ENCODE results near the gene GALNT7. TPM values are rescaled to one million over a fixed set of nuclear protein-coding genes. Genes with fewer than 3 reads are reported as not detected.
A peak's percentile ranks its signal among the peaks of the same experiment; 100 is the strongest.

Gene GALNT7
- total RNA-seq, 4 donors from 2014 or later, result 15.6 to 38.2 (median 23.8) TPM

- Histone ChIP-seq H3K36me3 (peaks cover 0 to 21% of the 10 kb centered on the region in 2 donors), H3K4me3 (replicated peaks in 1 of 3) (no peak overlapping the region), H3K27ac (no peak overlapping the region), H3K27me3 (no peaks in the 10 kb centered on the region), H3K9me3 (no peaks in the 10 kb centered on the region), H3K4me1 (peaks cover 4 to 14% of the 10 kb centered on the region in 2 donors)
- 88 to 93% methylated on average over 5 of the region's 5 CpGs for WGBS, 2 donors
- DNase-seq, result no peak
- TF ChIP-seq CTCF (IDR thresholded peaks at IDR 0.05), result no peak
- TF ChIP-seq POLR2A (IDR thresholded peaks at IDR 0.05), result no peak
- intact Hi-C loops (cut with DNase I), result no loop called here
Measured at GRCh38 chr4:173328236-173328901, 159.8 kb downstream of the GALNT7 start.

DNA sequence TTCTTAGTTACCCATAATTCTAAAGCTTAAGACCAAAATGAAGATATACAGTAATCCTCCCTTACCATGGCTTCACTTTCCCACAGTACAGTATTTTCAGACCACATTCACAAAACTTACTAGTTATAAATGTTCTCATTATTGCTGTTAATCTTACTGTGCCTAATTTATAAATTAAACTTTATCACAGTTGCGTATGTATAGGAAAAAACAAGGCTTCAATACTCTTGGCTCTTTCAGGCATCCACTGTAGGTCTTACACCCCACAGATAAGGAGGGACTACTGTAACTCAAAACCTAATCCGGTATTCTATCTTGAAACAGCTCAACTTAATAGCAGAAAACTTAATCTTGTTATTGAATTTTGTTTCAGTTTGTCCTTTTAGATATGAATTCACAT is 162.0 kb downstream of the GALNT7 start:
- H3K27me3 ChIP-seq, result no peaks in the 10 kb centered on the region
- H3K36me3 ChIP-seq, result peaks cover 0 to 21% of the 10 kb centered on the region in 2 donors
- no peak overlapping the region for H3K27ac ChIP-seq
- no peak for DNase-seq
- H3K4me1 ChIP-seq, result peaks cover 4 to 17% of the 10 kb centered on the region in 2 donors
- H3K9me3 ChIP-seq, result no peaks in the 10 kb centered on the region
- WGBS, 2 donors, result 96 to 98% methylated on average over 2 of the region's 2 CpGs
- H3K4me3 ChIP-seq (replicated peaks in 1 of 3), result no peak overlapping the region
- intact Hi-C loops (cut with DNase I), result no loop called here
- TF ChIP-seq POLR2A (IDR thresholded peaks at IDR 0.05) (no peak), CTCF (IDR thresholded peaks at IDR 0.05) (no peak)

DNA sequence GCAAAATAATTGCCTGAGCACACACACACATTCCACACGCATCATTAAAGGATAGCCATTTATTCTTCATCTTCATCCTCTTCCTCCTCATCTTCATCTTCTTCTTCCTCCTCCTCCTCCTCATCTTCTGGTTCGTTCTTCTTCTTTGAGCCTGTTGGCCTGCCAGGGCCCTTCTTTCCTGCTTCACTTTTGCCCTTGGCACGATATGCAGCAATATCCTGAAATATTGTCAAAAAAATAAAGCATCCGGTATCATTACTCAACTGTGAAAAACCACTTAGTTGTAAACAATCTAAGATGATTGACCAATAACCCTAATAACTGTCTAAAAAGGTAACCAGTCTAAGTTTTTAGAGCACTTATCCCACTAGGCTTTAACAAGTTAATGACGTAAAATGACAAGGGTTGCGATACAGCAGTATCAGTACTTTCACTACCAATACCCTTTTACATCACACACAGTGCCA is 163.4 kb downstream of the GALNT7 start:
- no peak overlapping the region for H3K4me3 ChIP-seq (replicated peaks in 1 of 3)
- peaks cover 4 to 18% of the 10 kb centered on the region in 2 donors for H3K4me1 ChIP-seq
- TF ChIP-seq CTCF (IDR thresholded peaks at IDR 0.05) (no peak), POLR2A (IDR thresholded peaks at IDR 0.05) (no peak)
- DNase-seq, result no peak
- H3K9me3 ChIP-seq, result no peaks in the 10 kb centered on the region
- H3K27ac ChIP-seq, result peak overlapping the region in 1 of 3 donors; percentile 100
- peaks cover 0 to 21% of the 10 kb centered on the region in 2 donors for H3K36me3 ChIP-seq
- intact Hi-C loops (cut with DNase I), result loop anchor here (2.0 kb wide), 1 partner anchor 39 kb away; the partner anchor contains the start of gene SAP30
- no peaks in the 10 kb centered on the region for H3K27me3 ChIP-seq
- 52 to 62% methylated on average over 6 of the region's 6 CpGs for WGBS, 2 donors

DNA sequence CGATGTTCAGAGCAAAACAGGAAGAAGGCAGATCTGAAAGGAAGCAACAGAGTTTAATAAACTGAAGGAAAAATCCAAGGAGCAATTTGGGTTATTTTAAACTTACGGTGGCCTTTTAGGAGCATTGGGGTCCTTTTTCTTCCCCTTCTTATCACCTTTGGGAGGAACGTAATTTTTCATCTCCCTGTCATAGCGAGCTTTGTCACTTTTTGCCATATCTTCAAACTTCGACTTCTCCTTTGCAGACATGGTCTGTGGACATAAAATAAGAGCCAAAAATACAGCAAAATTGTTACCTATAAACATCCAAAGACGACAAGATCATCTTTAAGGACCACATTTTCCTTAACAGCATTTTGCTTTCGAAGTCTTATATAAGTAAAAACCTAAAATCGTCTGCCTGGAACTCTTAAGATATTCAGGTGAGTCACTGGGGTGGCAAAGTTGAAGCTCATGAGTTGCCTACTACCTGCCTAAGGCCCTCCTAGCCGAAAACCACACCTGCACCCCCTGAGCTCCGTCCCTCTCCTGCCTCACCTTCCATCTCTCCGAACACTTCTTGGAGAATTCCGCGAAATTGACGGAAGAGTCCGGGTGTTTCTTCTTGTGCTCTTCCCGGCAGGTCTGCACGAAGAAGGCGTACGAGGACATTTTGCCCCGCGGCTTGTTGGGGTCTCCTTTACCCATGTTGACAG is 164.5 kb downstream of the GALNT7 start:
- H3K27me3 ChIP-seq, result no peaks in the 10 kb centered on the region
- TF ChIP-seq CTCF (IDR thresholded peaks at IDR 0.05), result no peak
- TF ChIP-seq POLR2A (IDR thresholded peaks at IDR 0.05), result no peak
- 9 to 11% methylated on average over 20 to 21 of the region's 21 CpGs for WGBS, 2 donors
- peak overlapping the region; percentile 91 to 100 (median 96) for H3K27ac ChIP-seq
- H3K36me3 ChIP-seq, result peaks cover 0 to 19% of the 10 kb centered on the region in 2 donors
- peak in 1 of 2 donors; percentile 22 for DNase-seq
- intact Hi-C loops (cut with DNase I), result loop anchor here (2.0 kb wide), 1 partner anchor 38 kb away; the partner anchor contains the start of gene SAP30
- peak overlapping the region; percentile 65 to 92 (median 73) for H3K4me3 ChIP-seq (replicated peaks in 1 of 3)
- H3K4me1 ChIP-seq, result peaks cover 4 to 18% of the 10 kb centered on the region in 2 donors
- H3K9me3 ChIP-seq, result no peaks in the 10 kb centered on the region
